ENCODE results near the gene PNKD. TPM values are rescaled to one million over a fixed set of nuclear protein-coding genes. Genes with fewer than 3 reads are reported as not detected.

Gene PNKD
- total and polyA plus RNA-seq, 2 of the 8 experiments (the other 6 are each of a cell fraction or from before 2014, with no cell fraction given) = 43.9 to 65.4 TPM

GRCh38 chr2:218319813-218320365, 49.6 kb downstream of the PNKD start (continued):
- TF ChIP-seq GABPA (IDR thresholded peaks at IDR 0.05; ENCODE audit: borderline replicate concordance, insufficient read depth, low read length) (no peak), ATF2 (IDR thresholded peaks at IDR 0.05; ENCODE audit: low read length) (no peak), CHD2 (IDR thresholded peaks at IDR 0.05; ENCODE audit: low read length) (no peak)
